DOHH2 (cell line): ENCODE data around the gene GPC5.

Source experiments
- CTCF ChIP-seq: fragments of 200-600 bp; sonication (generic); IDR thresholded peaks from one replicate; pipeline ENCODE4 v1.5.1; 2014; ENCODE audit warnings: antibody characterized with exemption, mild to moderate bottlenecking, low read depth, low read length; ENCODE audit not compliant: poor library complexity, severe bottlenecking
- EZH2phosphoT487 ChIP-seq: fragments of 200-600 bp; sonication (generic); IDR thresholded peaks from 2 replicates; pipeline ENCODE4 v1.6.1; 2017; ENCODE audit warnings: borderline replicate concordance, mild to moderate bottlenecking, antibody characterized with exemption, low read length, moderate library complexity, mixed read lengths

- no peak for TF ChIP-seq CTCF
- TF ChIP-seq EZH2phosphoT487: no peak
Observed at GRCh38 chr13:91699863-91700262, 301.4 kb downstream of the GPC5 start.
